ENCODE measurements around the gene CYP46A1. TPM values are rescaled to one million over a fixed set of nuclear protein-coding genes. Genes with fewer than 3 reads are reported as not detected.

Gene CYP46A1
- total and polyA plus RNA-seq, 12 donors = 0.67 to 5.9 (median 2.1) TPM

DNA sequence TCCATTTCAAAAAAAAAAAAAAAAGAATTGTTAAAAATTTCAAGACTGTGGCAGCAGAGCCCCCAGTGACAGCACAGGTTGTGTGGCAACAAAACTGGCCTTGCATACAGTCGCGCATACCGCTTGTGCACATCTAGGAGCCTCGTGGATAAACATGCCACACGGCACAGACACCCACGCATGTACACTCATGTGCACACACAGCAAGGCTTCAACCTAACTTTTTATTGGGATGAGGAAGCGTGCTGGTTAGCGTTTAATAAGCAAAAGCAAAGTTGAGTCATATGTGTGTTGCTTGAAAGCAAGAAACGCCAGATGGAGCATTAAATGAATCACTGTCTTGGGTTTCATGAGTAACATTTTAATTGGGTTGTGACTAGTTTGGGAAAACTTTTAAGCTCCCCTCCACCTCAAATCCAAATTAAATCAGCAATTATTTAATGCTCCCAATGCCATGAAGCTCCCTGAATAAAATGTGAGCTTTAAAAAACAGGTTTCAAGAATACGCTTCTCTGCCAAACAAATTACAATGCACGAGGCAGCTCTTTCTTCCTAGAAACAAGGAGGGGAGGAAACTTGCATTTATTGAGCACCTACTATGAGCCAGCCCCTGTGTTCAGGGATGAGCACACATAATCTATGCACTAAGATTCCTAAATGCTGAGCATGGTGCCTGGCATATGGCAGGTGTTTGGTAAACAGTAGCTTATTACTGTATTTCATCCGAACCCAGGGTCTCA lies 73.4 kb downstream of the CYP46A1 start:
- Histone ChIP-seq H3K27ac (peak overlapping the region in 3 of 5 donors; percentile 57 to 77 (median 66)), H3K9me3 (replicated peaks in 1 of 3) (no peaks in the 10 kb centered on the region), H3K4me3 (no peak overlapping the region), H3K36me3 (replicated peaks in 1 of 2) (no peaks in the 10 kb centered on the region), H3K27me3 (no peaks in the 10 kb centered on the region), H3K4me1 (replicated peaks in 1 of 2) (peaks cover 42 to 52% of the 10 kb centered on the region in 2 donors)
- TF ChIP-seq, protein P1, sequence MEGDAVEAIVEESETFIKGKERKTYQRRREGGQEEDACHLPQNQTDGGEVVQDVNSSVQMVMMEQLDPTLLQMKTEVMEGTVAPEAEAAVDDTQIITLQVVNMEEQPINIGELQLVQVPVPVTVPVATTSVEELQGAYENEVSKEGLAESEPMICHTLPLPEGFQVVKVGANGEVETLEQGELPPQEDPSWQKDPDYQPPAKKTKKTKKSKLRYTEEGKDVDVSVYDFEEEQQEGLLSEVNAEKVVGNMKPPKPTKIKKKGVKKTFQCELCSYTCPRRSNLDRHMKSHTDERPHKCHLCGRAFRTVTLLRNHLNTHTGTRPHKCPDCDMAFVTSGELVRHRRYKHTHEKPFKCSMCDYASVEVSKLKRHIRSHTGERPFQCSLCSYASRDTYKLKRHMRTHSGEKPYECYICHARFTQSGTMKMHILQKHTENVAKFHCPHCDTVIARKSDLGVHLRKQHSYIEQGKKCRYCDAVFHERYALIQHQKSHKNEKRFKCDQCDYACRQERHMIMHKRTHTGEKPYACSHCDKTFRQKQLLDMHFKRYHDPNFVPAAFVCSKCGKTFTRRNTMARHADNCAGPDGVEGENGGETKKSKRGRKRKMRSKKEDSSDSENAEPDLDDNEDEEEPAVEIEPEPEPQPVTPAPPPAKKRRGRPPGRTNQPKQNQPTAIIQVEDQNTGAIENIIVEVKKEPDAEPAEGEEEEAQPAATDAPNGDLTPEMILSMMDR (IDR thresholded peaks at IDR 0.05) = no peak
- intact Hi-C loops (cut with DNase I) = no loop called here
- peak in 2 of 7 donors; percentile 32 to 39 for DNase-seq
- 69 to 77% (median 76%) methylated on average over 12 of the region's 12 CpGs for WGBS, 4 donors

DNA sequence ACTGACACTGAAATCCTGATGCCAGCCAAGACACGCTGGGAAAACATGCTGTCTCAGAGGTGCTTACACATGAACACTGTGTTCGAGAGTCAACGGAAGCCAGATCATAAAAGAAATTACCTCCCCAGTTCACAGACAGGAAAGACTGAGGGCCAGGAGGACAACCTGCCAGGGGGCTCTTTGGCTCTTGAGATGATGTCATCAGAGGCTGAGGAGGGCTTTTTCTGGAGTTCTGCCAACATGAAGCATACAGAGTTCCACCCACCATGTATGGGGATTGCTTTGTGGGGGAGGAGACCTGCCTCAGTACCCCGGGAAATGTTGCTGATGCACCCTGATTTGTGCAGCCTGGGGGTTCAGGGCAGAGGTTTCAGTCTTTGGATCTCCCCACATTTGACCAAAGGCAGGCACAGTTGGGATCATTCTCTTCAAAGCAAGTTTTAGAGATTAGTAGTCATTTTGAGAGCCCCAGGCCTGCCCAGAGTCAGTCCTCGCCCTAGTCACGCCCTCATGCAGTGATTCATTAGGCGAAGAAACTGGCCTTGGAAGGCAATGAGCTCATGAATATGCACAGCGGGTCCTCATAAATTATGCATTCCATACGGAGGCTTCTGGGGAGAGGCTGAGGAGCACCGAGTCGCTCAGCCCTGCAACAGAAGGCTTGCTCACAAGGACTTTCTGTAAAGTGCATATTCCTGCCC lies 74.2 kb downstream of the CYP46A1 start:
- intact Hi-C loops (cut with DNase I) = no loop called here
- Histone ChIP-seq H3K4me3 (no peak overlapping the region), H3K4me1 (replicated peaks in 1 of 2) (peaks cover 37 to 48% of the 10 kb centered on the region in 2 donors), H3K36me3 (replicated peaks in 1 of 2) (no peaks in the 10 kb centered on the region), H3K27ac (peak overlapping the region in 3 of 5 donors; percentile 57 to 77 (median 66)), H3K9me3 (replicated peaks in 1 of 3) (no peaks in the 10 kb centered on the region), H3K27me3 (no peaks in the 10 kb centered on the region)
- WGBS, 4 donors = 54 to 65% (median 57%) methylated on average over 8 to 11 of the region's 11 CpGs
- TF ChIP-seq, protein P1 (IDR thresholded peaks at IDR 0.05) = no peak
- TF ChIP-seq POLR2A (IDR thresholded peaks at IDR 0.05) = peak in 1 of 2 donors; percentile 28
- DNase-seq = peak; percentile 52 to 81 (median 77)

DNA sequence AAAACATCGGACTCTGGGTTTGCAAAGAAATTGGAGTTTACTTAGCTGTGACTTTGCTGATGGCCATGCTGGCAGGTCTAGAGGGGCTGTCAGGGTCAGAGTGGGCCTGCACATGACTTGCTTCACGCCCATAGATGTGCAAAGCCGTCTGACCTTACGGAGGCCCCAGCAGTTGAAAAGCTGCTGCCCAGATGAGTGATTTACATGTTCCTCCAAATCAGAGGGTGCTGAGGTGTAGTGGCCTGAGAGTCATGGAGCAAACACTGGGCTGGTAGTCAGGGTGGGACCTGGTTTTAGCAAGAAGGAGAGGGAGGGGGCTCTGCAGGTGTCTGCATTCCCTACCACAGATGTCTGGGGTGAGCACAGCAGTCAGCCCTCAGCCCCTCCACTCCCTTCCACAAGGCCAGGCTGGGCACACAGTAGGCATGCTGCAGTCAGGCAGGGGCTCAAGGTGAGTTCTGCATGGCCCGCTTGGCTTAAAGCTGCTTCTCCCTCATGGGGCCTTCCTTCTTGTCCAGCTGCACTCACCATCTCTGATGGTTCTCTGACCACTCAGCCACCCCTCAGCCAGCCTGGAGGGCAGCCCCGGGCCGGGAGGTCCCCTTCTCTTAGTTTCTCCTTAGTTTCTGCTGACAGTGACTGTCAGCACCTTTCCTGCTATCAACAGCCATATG lies 74.9 kb downstream of the CYP46A1 start:
- Histone ChIP-seq H3K9me3 (replicated peaks in 1 of 3) (no peaks in the 10 kb centered on the region), H3K4me3 (no peak overlapping the region), H3K27ac (peak overlapping the region in 2 of 5 donors; percentile 35 to 66), H3K27me3 (no peaks in the 10 kb centered on the region), H3K36me3 (replicated peaks in 1 of 2) (no peaks in the 10 kb centered on the region), H3K4me1 (replicated peaks in 1 of 2) (peaks cover 37 to 45% of the 10 kb centered on the region in 2 donors)
- DNase-seq = no peak
- TF ChIP-seq POLR2A (IDR thresholded peaks at IDR 0.05) = no peak
- TF ChIP-seq, protein P1 (IDR thresholded peaks at IDR 0.05) = no peak
- intact Hi-C loops (cut with DNase I) = no loop called here
- WGBS, 4 donors = 73 to 86% (median 80%) methylated on average over 7 of the region's 7 CpGs

DNA sequence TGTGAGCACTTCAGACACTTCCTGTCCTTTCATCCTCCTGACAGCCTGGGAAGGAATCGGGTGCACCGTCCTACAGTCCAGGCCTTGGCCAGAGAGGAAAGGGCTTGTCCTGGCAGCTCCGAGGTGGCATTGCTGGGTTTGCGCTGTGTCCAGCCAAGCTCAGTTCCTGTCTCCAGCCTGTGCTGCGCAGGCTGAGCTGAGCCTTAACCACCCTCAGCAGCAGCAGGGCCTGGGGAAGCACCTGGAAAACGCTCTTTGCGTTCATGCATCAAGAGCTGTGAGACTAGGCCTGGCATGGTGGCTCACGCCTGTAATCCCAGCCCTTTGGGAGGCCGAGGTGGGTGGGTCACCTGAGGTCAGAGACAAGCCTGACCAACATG lies 75.4 kb downstream of the CYP46A1 start:
- Histone ChIP-seq H3K4me1 (replicated peaks in 1 of 2) (peaks cover 34 to 39% of the 10 kb centered on the region in 2 donors), H3K36me3 (replicated peaks in 1 of 2) (no peaks in the 10 kb centered on the region), H3K4me3 (no peak overlapping the region), H3K9me3 (replicated peaks in 1 of 3) (no peaks in the 10 kb centered on the region), H3K27me3 (no peaks in the 10 kb centered on the region), H3K27ac (no peak overlapping the region)
- no peak for TF ChIP-seq POLR2A (IDR thresholded peaks at IDR 0.05)
- TF ChIP-seq, protein P1 (IDR thresholded peaks at IDR 0.05) = no peak
- 85 to 87% (median 85%) methylated on average over 5 to 9 of the region's 9 CpGs for WGBS, 4 donors
- intact Hi-C loops (cut with DNase I) = no loop called here
- DNase-seq = peak in 1 of 7 donors; percentile 45
